GM12873 (cell line): ENCODE data around the gene ZNF710.

Source experiments
- CTCF ChIP-seq: IDR thresholded peaks from 2 replicates; pipeline ENCODE4 v1.5.1; 2012; ENCODE audit warnings: low read depth, mild to moderate bottlenecking, moderate library complexity, low read length, control low read depth; ENCODE audit not compliant: insufficient read depth; ENCODE audit errors: missing control alignments

ZNF710 gene

GRCh38 chr15:90037511-90037860, 36.4 kb downstream of the ZNF710 start:
- TF ChIP-seq CTCF, result no peak

DNA sequence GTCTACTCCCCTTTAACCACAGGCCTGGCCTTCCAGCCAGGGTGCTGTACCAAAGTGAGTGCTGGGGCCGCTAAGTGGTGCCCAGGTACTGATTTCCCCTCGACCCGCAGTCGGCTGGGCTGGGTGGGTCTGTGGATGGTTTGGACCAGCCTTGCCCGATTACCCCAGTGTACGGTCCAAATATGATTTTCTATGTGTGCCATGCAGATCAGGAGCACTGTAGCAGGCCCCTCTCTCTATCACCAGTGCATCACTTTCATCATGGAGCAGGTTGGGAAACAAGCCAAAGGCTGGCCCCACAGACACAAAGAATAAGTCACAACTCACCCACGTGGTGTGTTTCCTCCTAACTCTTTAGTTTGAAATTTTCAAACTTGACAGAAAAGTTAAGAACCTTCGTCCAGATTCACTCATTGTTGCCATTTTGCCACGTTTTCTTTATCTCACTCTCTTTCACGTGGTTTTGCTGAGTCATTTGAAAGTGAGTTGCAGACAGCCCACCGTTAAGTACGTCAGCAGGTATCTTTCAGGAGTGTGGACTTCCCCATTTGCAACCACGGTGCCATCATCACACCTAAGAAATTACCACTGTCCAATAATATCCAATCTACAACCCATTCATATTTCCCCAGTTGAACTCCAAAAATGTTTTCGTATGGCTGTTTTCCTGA, 37.0 kb downstream of the ZNF710 start:
- no peak for TF ChIP-seq CTCF

GRCh38 chr15:90038632-90039095, 37.5 kb downstream of the ZNF710 start:
- no peak for TF ChIP-seq CTCF

GRCh38 chr15:90039996-90040395, 38.9 kb downstream of the ZNF710 start:
- no peak for TF ChIP-seq CTCF

DNA sequence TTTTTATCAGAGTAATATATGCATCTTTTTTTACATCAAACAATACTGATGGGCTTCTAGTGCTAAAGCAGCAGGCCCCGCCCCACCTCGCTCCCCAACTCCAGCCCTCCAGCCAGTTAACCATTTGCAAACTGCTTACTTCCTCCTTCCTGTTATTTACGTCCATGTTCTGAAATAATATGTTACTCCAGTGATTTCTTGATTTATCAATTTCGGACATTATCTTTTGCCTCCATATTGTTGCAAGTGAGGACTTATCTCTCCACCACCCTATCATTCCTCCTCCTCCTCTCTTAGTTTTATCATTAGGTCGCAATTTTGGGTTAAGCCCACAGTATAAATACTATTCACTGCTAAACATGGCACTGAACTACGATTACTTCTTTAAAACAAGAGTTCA, 39.5 kb downstream of the ZNF710 start:
- TF ChIP-seq CTCF, result no peak

DNA sequence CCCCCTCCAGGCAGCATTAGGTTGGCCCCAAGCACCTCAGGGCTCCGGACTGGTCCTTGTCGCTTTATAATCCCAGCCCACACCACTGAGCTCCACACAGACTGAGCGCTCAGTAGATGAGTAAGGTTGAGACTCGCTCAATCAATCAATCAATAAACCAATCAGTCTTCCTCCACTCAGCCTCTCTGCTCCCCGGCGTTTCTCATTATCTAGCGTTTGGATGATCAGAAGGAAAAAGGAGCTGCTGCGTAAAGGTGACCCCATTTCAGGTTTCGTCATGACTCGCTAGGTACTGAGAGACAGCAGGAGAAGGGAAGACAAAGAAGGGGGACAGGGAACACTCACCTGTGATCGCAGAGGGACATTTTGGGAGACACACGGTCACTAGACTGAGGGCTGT, 41.2 kb downstream of the ZNF710 start:
- TF ChIP-seq CTCF, result no peak

DNA sequence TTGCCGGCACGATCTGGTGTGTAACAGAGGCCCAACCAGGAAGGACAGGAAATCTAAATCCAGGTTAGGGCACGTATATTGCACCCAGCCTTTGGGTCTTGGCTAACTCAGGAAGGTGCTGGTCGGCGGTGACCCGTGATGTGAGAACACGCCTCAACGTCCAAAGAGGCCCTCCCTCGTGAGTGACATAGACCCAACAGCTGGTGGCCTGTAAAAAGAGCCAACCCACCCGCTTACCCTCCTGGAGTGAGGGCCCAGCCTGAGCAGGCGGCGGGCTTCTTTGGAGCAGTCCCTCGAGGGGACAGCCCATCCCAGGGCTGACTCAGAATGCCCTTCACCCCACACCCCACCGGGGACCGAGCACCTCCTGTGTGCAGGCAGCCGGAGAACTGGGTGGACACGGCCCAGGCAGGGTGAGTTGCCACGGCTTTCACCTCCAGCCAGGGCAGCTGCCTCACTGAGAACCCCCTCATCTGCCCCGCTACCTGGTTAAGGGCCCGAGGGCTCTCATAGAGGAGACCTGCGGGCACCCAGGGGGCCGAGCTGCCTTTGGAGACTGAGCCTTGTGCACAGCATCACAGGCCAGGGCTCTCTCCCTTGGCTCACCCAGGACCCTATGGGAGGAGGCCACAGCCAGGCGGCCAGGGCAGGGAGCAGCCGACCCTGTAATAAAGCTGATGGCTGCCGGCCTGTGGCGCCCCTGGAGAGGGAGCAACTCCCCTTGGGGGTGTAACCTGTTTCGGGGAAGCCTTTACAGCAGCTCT, 41.8 kb downstream of the ZNF710 start:
- TF ChIP-seq CTCF, result no peak
